Tibial nerve (tissue), 4 donors: ENCODE data around the gene SOX2. TPM values are rescaled to one million over a fixed set of nuclear protein-coding genes. Genes with fewer than 3 reads are reported as not detected.

Experiments
- DNase-seq, 2 donors: peaks; one replicate each; pipeline ENCODE4 v3.0.0-alpha.2; 2019; ENCODE audit warnings: low spot score in 2 of 2
- H3K27ac ChIP-seq, 4 donors: fragments of 200-600 bp; sonication (generic) in 3 of 4; one replicate each; pipeline ENCODE4 v1.5.1; 2017 to 2019; ENCODE audit warnings: mild to moderate bottlenecking in 1 of 4
- H3K27me3 ChIP-seq, 2 donors: fragments of 200-600 bp; sonication (generic) in 1 of 2; one replicate each; pipeline versions ENCODE4 v1.5.1 to v1.6.0; 2017 to 2019
- H3K36me3 ChIP-seq, 3 donors: fragments of 200-600 bp; sonication (generic); one replicate each; pipeline ENCODE4 v1.5.1; 2018 to 2019
- H3K4me1 ChIP-seq, 4 donors: fragments of 200-600 bp; sonication (generic) in 3 of 4; one replicate each; pipeline ENCODE4 v1.5.1; 2017 to 2019
- H3K4me3 ChIP-seq, 4 donors: fragments of 200-600 bp; sonication (generic) in 3 of 4; one replicate each; pipeline ENCODE4 v1.5.1; 2017 to 2019; ENCODE audit warnings: mild to moderate bottlenecking in 1 of 4, moderate library complexity in 1 of 4
- H3K9me3 ChIP-seq, 4 donors: fragments of 200-600 bp; sonication (generic) in 3 of 4; one replicate each; pipeline ENCODE4 v1.5.1; 2017 to 2019
- CTCF ChIP-seq, 5 experiments: fragments of 200-600 bp in 3 of 5; fragments of 450-650 bp in 2 of 5; sonication (generic) in 3 of 5; IDR thresholded peaks; one replicate each; pipeline ENCODE4 v1.5.1; 2016 to 2019; ENCODE audit warnings: antibody characterized with exemption in 5 of 5, mild to moderate bottlenecking in 3 of 5, moderate library complexity in 2 of 5
- EP300 ChIP-seq, 2 donors: sonication (generic); formaldehyde crosslinking; IDR thresholded peaks; one replicate each; pipeline ENCODE4 v1.6.1; 2017; ENCODE audit warnings: antibody characterized with exemption in 2 of 2, mild to moderate bottlenecking in 1 of 2
- POLR2A ChIP-seq, 2 donors: fragments of 450-650 bp; IDR thresholded peaks; one replicate each; pipeline ENCODE4 v1.6.1; 2017; ENCODE audit warnings: antibody characterized with exemption in 2 of 2, mild to moderate bottlenecking in 2 of 2, moderate library complexity in 2 of 2
- WGBS, 2 donors: methylation state at CpG; one replicate each; pipeline ENCODE4 v1.1.5; 2018; 5-methylcytosine and 5-hydroxymethylcytosine counted together
- total RNA-seq, 4 donors: library from RNA; depleted of rRNA; stranded (reverse); fragments of >200 nt; gene quantifications; one replicate each; pipeline ENCODE4 v1.1.0, GENCODE V29; 2016

SOX2 gene
- total RNA-seq, 4 donors from 2014 or later, result 21.3 to 50.5 (median 34.3) TPM

- TF ChIP-seq EP300 (IDR thresholded peaks at IDR 0.05) (no peak), POLR2A (IDR thresholded peaks at IDR 0.05) (no peak), CTCF (IDR thresholded peaks at IDR 0.05) (no peak)
- Histone ChIP-seq H3K9me3 (no peaks in the 10 kb centered on the region), H3K27me3 (peaks cover 0 to 99% of the 10 kb centered on the region in 2 donors), H3K4me3 (peak overlapping the region in 1 of 4 donors; percentile 48), H3K27ac (peak overlapping the region; percentile 48 to 92 (median 66)), H3K4me1 (peaks cover 0 to 38% (median 5%) of the 10 kb centered on the region in 4 donors), H3K36me3 (no peaks in the 10 kb centered on the region)
- WGBS, 2 donors, result 13 to 29% methylated on average over 24 of the region's 24 CpGs
- DNase-seq, result no peak
These were observed 13.5 kb downstream of the SOX2 start for GRCh38 chr3:181725131-181725731.

- no peaks in the 10 kb centered on the region for H3K9me3 ChIP-seq
- peak overlapping the region in 3 of 4 donors; percentile 30 to 48 (median 47) for H3K4me3 ChIP-seq
- 0 to 3% methylated on average over 14 to 15 of the region's 15 CpGs for WGBS, 2 donors
- peak overlapping the region; percentile 73 to 92 (median 78) for H3K27ac ChIP-seq
- no peaks in the 10 kb centered on the region for H3K36me3 ChIP-seq
- no peak for DNase-seq
- peaks cover 0 to 38% (median 5%) of the 10 kb centered on the region in 4 donors for H3K4me1 ChIP-seq
- no peak for TF ChIP-seq POLR2A (IDR thresholded peaks at IDR 0.05)
- TF ChIP-seq EP300 (IDR thresholded peaks at IDR 0.05), result no peak
- TF ChIP-seq CTCF (IDR thresholded peaks at IDR 0.05), result no peak
- peaks cover 0 to 98% of the 10 kb centered on the region in 2 donors for H3K27me3 ChIP-seq
These were observed 14.1 kb downstream of the SOX2 start for GRCh38 chr3:181725830-181726229.

GRCh38 chr3:181726351-181727330, 14.9 kb downstream of the SOX2 start:
- Histone ChIP-seq H3K27ac (peak overlapping the region; percentile 73 to 92 (median 78)), H3K27me3 (peaks cover 0 to 91% of the 10 kb centered on the region in 2 donors)

GRCh38 chr3:181727341-181728032, 15.8 kb downstream of the SOX2 start:
- H3K36me3 ChIP-seq, result no peaks in the 10 kb centered on the region
- TF ChIP-seq POLR2A (IDR thresholded peaks at IDR 0.05) (no peak), EP300 (IDR thresholded peaks at IDR 0.05) (no peak), CTCF (IDR thresholded peaks at IDR 0.05) (no peak)
- H3K4me3 ChIP-seq, result peak overlapping the region; percentile 30 to 48 (median 41)
- WGBS, 2 donors, result 6 to 10% methylated on average over 24 of the region's 24 CpGs
- no peak for DNase-seq
- peaks cover 0 to 89% of the 10 kb centered on the region in 2 donors for H3K27me3 ChIP-seq
- H3K4me1 ChIP-seq, result peaks cover 0 to 34% (median 5%) of the 10 kb centered on the region in 4 donors
- no peaks in the 10 kb centered on the region for H3K9me3 ChIP-seq
- peak overlapping the region; percentile 73 to 92 (median 78) for H3K27ac ChIP-seq

More at GRCh38 chr3:181726351-181727330, 14.9 kb downstream of the SOX2 start:
- Histone ChIP-seq H3K4me3 (peak overlapping the region; percentile 30 to 48 (median 41)), H3K9me3 (no peaks in the 10 kb centered on the region), H3K36me3 (no peaks in the 10 kb centered on the region), H3K4me1 (peaks cover 0 to 38% (median 5%) of the 10 kb centered on the region in 4 donors)
- DNase-seq, result no peak
- WGBS, 2 donors, result 5% methylated on average over 62 of the region's 62 CpGs
- TF ChIP-seq CTCF (IDR thresholded peaks at IDR 0.05) (peak in 3 of 5 experiments; percentile 9 to 37 (median 20)), POLR2A (IDR thresholded peaks at IDR 0.05) (peak in 1 of 2 donors; percentile 20), EP300 (IDR thresholded peaks at IDR 0.05) (peak in 1 of 2 donors; percentile 58)
